GM23338 (cell line): Measurements from ENCODE around the gene NCAPH2.

Experiments
- CTCF ChIP-seq, 2 experiments: fragments of 200-600 bp in 1 of 2; sonication (generic) in 1 of 2; conservative IDR thresholded peaks; 2 replicates each; pipeline versions ENCODE4 v1.5.1 to v1.6.1; 2016 to 2017; ENCODE audit warnings: antibody characterized with exemption in 2 of 2, low read depth in 2 of 2, mild to moderate bottlenecking in 2 of 2, moderate library complexity in 1 of 2
- EZH2 ChIP-seq: fragments of 200-600 bp; sonication (generic); IDR thresholded peaks from one replicate; pipeline ENCODE4 v1.8.0; 2017; ENCODE audit warnings: antibody characterized with exemption, mild to moderate bottlenecking, low read depth; ENCODE audit not compliant: unreplicated experiment
- POLR2AphosphoS5 ChIP-seq: IDR thresholded peaks from 2 replicates; pipeline ENCODE4 v1.6.1; 2016; ENCODE audit warnings: antibody characterized with exemption, low read depth
- STAT1 ChIP-seq: IDR thresholded peaks from one replicate; pipeline ENCODE4 v1.6.1; 2016; ENCODE audit warnings: antibody characterized with exemption; ENCODE audit not compliant: unreplicated experiment

- TF ChIP-seq CTCF (conservative IDR thresholded peaks at IDR 0.05; ENCODE audit: low read depth in 2 of 2) (no peak), EZH2 (no peak), POLR2AphosphoS5 (no peak), STAT1 (no peak)
Observed at GRCh38 chr22:50475652-50476002, 32.4 kb upstream of the NCAPH2 start.
